ENCODE data around the gene IRF4.

The IRF4 gene

GRCh38 chr6:391559-392440, at the start of gene IRF4:
TSS of gene IRF4 (plus strand) at chr6:391752. CDS start at chr6:393153, 1,401 bp downstream.
- DNase-seq (ENCODE audit: low spot score): no peak

- DNase-seq (ENCODE audit: low spot score): no peak
These were observed 49.4 kb upstream of the IRF4 start for GRCh38 chr6:341914-342831.

DNA sequence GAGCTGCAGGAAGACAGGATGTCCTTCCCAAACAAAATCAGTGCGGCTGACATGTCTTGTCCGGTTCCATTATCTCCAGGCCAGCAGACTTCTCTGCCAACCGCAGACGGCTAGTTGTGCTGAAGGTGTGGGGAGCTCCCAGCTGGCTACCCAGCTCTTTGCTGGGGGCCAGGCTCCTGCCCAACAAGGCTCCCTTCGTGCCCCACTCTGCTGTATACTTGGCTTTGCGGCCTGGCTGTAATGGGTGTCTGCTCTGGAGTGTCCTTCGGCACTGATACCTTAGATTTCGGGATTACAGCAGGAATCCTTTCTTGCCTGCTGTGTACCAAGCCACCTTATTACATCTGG, 48.7 kb upstream of the IRF4 start:
- DNase-seq (ENCODE audit: low spot score): no peak

- no peak for DNase-seq (ENCODE audit: low spot score)
These were observed 48.2 kb upstream of the IRF4 start for GRCh38 chr6:343226-343935.

DNA sequence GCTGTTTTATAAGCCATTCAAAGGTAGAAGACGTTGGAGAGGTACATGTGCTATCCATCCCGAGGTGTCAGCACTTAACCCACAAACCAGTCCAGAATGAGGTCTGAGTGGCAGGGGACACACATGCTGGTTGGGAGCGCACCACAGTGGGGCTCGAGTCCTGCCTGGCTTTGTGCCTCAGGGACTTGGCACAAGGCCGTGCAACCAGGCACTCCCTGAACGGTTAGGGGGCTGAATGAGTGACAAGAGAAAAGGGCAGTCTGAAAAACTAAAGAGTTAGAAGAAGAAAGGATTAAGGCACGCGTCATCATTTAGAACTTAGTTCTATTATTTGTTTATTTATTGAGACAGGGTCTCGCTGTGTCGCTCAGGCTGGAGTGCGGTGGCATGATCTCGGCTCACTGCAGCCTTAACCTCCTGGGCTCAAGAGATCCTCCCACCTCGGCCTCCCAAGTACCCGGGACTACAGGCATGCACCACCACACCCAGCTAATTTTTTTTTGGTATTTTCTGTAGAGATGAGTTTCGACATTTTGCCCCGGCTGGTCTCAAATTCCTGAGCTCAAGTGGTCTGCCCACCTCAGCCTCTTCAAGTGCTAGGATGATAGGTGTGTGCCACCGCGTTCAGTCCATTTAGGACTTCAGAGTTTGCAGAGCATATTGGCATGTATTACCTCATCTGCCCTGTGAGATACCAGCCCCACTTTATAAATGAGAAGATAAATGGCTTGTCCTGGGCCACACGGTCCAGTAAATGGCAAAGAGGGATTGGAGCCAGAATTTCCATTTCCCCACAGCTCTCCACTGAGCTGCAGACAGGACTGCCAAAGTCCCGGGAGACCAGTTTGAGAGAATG, 47.4 kb upstream of the IRF4 start:
- DNase-seq (ENCODE audit: low spot score): no peak

DNA sequence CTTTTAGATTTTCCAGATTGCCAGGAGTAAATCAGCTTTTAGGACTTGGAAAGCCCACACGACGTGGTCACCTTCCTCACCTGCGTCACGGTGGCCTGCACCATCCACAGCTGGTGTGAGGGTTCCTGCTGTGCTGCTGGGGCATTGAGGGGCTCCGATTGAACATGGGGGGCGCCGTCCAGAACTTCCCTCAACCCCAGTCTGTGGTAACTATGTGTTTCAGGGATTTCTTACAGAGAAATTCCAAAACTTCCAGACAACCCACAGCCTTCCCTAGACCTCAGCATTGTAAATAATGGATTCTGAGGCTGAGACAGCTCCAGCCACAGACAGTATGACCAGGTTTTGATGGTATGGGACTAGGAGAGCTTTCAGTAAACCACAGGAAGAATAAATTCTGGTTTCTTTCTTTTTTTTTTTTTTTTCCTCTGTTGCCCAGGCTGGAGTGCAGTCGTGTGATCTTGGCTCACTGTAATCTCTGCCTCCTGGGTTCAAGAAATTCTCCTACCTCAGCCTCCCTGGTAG, 46.7 kb upstream of the IRF4 start:
- DNase-seq (ENCODE audit: low spot score): no peak

DNA sequence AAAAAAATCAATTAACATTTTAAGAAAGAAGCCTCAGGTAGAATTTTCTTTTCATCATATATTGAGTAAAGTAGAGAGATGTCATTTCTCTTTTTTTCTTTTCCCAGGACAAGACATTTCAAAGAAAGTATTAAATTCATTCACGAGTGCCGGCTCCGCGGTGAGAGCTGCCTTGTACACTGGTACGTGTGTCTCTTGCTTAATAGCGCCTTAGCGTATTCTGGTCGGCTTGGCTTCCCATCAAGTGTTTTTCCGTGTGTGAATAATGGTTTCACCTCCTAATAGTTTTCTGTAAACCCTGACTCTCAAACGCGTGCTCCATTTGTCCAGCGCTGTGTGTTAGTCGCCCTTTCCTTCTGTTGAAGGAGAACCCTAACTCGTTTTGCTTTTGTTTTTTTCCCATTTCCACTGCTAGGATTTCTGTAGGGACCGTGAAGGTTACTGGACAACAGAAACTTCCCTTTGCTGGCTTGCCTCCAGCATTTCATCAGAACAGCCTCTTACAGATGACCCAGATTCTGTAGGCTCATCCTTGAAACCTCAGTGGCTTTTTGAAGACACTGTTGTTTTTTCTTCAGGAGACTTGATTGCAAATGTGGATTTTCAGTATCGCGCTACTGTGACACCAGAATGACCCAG, 45.7 kb upstream of the IRF4 start:
- no peak for DNase-seq (ENCODE audit: low spot score)

DNA sequence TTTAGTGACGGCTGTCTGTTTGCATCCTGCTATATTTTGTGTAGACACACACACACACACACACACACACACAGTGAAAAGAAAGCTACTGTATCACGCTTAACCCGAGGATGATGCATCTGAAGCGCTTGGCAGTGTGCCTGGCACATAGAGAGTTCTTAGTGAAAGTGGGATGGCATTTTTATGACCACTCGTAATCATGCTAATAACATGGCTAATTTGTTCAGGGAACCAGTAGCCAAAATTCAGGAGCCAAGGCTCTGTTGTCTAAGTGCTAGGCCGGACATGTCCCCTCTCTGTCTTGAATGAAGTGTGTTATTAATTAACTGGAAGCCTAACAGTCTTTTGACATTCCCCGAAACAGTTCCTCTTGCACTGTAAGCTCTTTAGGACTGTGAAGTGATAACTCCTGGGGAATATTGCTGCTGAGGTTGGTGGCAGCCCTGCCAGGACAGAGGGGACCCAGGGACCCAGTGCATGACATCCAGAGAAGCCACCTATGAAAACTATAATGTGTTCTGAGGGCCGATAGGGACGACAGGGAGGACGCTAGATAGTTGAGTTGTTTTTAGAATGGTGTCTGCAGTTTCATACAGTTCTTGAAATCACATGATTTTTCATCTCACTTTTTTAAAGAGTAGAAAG, 45.0 kb upstream of the IRF4 start:
- DNase-seq (ENCODE audit: low spot score): no peak

DNA sequence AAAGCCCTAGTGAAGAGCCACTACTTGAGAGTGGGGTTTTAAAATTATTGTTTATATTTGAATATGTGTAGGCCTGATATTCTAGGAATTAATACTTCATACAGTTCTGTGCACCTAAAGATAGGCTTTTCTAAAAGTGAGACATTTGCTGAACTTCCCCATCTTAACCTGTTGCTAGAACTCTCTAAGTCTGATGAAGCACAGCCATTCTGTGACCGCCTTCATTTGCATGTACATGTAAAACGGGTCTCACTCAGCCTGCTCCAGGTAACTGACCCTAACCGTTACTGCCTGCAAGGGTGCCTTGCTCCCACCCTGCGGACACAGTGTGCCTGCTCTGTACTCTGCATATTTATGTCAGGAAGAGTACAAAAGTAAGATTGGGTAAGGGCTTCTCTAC, 44.3 kb upstream of the IRF4 start:
- no peak for DNase-seq (ENCODE audit: low spot score)

- DNase-seq (ENCODE audit: low spot score): no peak
These were observed 43.3 kb upstream of the IRF4 start for GRCh38 chr6:347951-348859.

- DNase-seq (ENCODE audit: low spot score): no peak
These were observed 42.6 kb upstream of the IRF4 start for GRCh38 chr6:348860-349396.

- DNase-seq (ENCODE audit: low spot score): no peak
These were observed 42.0 kb upstream of the IRF4 start for GRCh38 chr6:349491-349921.

- no peak for DNase-seq (ENCODE audit: low spot score)
These were observed 41.2 kb upstream of the IRF4 start for GRCh38 chr6:350371-350770.

DNA sequence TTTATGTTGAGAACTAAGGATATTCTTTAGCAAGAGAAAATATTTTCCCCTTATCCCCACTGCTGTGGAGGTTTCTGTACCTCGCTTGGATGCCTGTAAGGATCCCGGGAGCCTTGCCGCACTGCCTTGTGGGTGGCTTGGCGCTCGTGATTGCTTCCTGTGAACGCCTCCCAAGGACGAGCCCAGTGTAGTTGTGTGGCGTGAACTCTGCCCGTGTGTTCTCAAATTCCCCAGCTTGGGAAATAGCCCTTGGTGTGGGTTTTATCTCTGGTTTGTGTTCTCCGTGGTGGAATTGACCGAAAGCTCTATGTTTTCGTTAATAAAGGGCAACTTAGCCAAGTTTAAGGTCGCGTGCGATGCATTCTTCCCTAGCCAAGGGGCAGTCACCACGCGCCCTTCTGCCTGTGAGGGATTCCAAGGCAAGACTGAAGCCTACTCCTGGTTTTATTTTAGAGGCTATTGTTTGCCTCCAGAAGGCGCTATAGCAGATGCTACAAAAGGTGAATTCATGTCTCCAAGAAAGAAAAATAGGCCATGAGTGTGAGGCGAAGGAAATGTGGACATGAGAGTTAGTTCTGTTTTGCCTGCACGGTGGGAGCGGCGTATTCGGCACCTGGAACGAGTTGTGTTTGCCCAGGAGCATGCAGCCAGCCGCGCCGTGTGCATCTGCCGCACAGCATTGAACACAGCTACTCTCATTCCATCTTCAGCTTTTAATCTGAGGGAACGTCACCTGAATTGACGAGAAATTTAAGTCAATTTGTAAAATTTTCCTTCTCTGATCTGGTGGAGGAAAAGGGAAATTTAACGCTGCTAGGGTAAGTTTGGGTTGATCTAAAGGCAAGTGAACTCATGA, 40.3 kb upstream of the IRF4 start:
- no peak for DNase-seq (ENCODE audit: low spot score)

- no peak for DNase-seq (ENCODE audit: low spot score)
These were observed 39.7 kb upstream of the IRF4 start for GRCh38 chr6:351867-352289.

DNA sequence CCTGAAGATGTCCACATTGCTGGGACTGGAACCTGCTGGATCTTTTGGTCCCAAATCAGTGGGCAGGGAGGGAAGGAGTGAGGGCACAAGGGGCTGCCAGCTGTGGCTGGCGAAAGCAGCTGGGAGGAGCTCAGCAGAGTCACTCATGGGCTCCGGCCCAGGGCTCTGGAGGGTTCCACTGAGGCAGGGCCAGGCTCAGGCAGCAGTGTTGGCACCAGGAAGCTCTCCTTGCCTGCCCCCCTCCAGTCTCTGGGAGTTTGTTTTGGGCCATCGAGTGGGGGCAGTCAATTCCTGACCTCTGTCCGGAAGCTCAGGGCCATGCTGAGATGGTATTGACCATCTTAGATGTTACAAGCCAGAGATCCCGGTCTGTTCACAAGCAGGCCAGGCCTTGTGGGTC, 39.1 kb upstream of the IRF4 start:
- no peak for DNase-seq (ENCODE audit: low spot score)

DNA sequence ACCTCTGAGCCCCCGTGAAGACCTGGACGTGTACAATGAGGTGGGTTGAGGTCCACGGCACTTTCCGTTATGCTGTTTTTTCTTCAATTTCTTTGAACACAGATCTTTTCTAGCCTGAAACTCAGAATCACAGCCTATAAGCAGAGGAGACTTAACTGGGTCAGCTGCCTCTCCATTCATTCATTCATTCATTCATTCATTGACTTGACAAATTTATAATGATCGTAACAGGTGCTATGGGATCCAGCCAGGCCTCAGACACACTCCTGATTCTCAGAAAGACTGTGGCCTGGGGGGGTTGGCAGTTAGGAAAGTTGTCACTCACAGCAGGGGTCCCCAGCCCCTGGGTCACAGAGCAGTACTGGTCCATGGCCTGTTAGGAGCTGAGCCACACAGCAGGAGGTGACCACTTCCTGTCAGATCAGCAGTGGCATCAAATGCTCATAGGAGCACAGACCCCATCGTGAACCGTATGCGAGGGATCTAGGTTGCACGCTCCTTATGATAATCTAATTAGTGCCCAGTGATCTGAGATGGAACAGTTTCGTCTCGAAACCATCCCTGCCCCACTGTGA, 38.6 kb upstream of the IRF4 start:
- no peak for DNase-seq (ENCODE audit: low spot score)

All from pons (tissue), 1 donor.